Panc1 (cell line): ENCODE results near the gene SORD.

ENCODE experiments used
- POLR2AphosphoS5 ChIP-seq: IDR thresholded peaks from 2 replicates; pipeline ENCODE4 v1.6.1; 2012; ENCODE audit warnings: mild to moderate bottlenecking, low read depth, low read length, moderate library complexity
- SIN3A ChIP-seq: IDR thresholded peaks from 2 replicates; pipeline ENCODE4 v1.6.1; 2012; ENCODE audit warnings: low read depth, mild to moderate bottlenecking, low read length, moderate library complexity, borderline replicate concordance; ENCODE audit not compliant: insufficient read depth
- TCF7L2 ChIP-seq: IDR thresholded peaks from 2 replicates; pipeline ENCODE4 v1.6.1; 2011; ENCODE audit warnings: mild to moderate bottlenecking, low read depth, low read length, inconsistent platforms
- TF ChIP-seq, protein P1 (sequence below): fragments of 450-650 bp; IDR thresholded peaks from 2 replicates; pipeline ENCODE4 v1.5.1; 2017; ENCODE audit warnings: mild to moderate bottlenecking
- TF ChIP-seq, protein P2 (sequence below), 2 experiments: IDR thresholded peaks; 2 replicates each; pipeline ENCODE4 v1.6.1; 2011 to 2012; ENCODE audit warnings: low read depth in 2 of 2, control low read depth in 1 of 2, low read length in 1 of 2, mild to moderate bottlenecking in 1 of 2, moderate library complexity in 1 of 2; ENCODE audit not compliant: insufficient read depth in 1 of 2

DNA sequence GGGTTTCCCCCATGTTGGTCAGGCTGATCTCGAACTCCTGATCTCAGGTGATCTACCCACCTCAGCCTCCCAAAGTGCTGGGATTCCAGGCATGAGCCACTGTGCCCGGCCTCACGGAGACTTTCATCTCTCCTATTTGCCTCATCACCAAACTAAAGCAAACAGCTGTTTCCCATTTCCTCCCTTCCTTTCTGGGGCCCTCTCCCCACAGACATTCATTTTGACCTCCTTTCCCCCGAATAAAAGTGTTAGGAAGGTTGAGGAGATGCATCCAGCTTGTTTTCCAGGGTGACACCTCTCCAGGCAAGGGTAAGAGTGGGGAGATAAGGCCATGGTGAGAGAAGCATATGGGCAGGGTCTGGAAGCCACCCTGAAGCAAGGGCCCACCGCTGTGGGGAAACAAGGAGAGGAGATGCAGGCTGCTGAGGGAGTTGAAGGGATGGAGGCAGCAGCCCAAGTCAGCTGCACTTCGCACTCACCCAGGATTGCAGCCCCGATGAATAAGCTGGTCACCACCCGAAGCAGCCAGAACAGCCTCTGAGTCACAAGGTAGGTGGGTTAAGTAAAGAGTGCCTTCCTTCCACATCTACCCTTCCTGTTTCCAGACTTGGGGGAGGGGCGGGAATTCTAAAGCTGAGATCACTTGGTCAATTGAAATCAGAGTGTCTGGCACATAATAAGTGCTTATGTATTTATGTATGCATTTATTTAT lies 98.9 kb downstream of the SORD start:
- TF ChIP-seq POLR2AphosphoS5: no peak
- TF ChIP-seq, protein P1, sequence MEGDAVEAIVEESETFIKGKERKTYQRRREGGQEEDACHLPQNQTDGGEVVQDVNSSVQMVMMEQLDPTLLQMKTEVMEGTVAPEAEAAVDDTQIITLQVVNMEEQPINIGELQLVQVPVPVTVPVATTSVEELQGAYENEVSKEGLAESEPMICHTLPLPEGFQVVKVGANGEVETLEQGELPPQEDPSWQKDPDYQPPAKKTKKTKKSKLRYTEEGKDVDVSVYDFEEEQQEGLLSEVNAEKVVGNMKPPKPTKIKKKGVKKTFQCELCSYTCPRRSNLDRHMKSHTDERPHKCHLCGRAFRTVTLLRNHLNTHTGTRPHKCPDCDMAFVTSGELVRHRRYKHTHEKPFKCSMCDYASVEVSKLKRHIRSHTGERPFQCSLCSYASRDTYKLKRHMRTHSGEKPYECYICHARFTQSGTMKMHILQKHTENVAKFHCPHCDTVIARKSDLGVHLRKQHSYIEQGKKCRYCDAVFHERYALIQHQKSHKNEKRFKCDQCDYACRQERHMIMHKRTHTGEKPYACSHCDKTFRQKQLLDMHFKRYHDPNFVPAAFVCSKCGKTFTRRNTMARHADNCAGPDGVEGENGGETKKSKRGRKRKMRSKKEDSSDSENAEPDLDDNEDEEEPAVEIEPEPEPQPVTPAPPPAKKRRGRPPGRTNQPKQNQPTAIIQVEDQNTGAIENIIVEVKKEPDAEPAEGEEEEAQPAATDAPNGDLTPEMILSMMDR: no peak
- TF ChIP-seq, protein P2, sequence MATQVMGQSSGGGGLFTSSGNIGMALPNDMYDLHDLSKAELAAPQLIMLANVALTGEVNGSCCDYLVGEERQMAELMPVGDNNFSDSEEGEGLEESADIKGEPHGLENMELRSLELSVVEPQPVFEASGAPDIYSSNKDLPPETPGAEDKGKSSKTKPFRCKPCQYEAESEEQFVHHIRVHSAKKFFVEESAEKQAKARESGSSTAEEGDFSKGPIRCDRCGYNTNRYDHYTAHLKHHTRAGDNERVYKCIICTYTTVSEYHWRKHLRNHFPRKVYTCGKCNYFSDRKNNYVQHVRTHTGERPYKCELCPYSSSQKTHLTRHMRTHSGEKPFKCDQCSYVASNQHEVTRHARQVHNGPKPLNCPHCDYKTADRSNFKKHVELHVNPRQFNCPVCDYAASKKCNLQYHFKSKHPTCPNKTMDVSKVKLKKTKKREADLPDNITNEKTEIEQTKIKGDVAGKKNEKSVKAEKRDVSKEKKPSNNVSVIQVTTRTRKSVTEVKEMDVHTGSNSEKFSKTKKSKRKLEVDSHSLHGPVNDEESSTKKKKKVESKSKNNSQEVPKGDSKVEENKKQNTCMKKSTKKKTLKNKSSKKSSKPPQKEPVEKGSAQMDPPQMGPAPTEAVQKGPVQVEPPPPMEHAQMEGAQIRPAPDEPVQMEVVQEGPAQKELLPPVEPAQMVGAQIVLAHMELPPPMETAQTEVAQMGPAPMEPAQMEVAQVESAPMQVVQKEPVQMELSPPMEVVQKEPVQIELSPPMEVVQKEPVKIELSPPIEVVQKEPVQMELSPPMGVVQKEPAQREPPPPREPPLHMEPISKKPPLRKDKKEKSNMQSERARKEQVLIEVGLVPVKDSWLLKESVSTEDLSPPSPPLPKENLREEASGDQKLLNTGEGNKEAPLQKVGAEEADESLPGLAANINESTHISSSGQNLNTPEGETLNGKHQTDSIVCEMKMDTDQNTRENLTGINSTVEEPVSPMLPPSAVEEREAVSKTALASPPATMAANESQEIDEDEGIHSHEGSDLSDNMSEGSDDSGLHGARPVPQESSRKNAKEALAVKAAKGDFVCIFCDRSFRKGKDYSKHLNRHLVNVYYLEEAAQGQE (IDR thresholded peaks at IDR 0.05; ENCODE audit: insufficient read depth in 1 of 2, low read depth in 2 of 2, low read length in 1 of 2): no peak
- no peak for TF ChIP-seq SIN3A
- no peak for TF ChIP-seq TCF7L2
